ENCODE results near the gene NSL1. TPM values are rescaled to one million over a fixed set of nuclear protein-coding genes. Genes with fewer than 3 reads are reported as not detected.
"Not testable (repeated sequence)": the region's sequence is repeated elsewhere in the genome, so short reads cannot be mapped to it uniquely, and the experiment has no call there.

NSL1 gene, protein sequence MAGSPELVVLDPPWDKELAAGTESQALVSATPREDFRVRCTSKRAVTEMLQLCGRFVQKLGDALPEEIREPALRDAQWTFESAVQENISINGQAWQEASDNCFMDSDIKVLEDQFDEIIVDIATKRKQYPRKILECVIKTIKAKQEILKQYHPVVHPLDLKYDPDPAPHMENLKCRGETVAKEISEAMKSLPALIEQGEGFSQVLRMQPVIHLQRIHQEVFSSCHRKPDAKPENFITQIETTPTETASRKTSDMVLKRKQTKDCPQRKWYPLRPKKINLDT
- total RNA-seq, result 48.8 TPM
- polyA plus RNA-seq, result 23.8 TPM
- long read RNA-seq, donor 1, partial matches to known transcripts, result 0 of 6 reads
- long read RNA-seq, donor 1, other reads (novel, unspliced or antisense), result 0 of 6 reads
- long read RNA-seq, donor 2, transcript NSL1-202 (6 exons, 2,317 nt), result major isoform, 26 of 55 reads
- long read RNA-seq, donor 2, transcript NSL1-206 (7 exons, 790 nt), result minor isoform, 5 of 55 reads
- long read RNA-seq, donor 2, partial matches to known transcripts, result 7 of 55 reads
- long read RNA-seq, donor 2, other reads (novel, unspliced or antisense), result 16 of 55 reads
- long read RNA-seq, donor 3, transcript NSL1-206 (7 exons, 790 nt), result minor isoform, 5 of 42 reads
- long read RNA-seq, donor 3, transcript NSL1-202 (6 exons, 2,317 nt), result major isoform, 32 of 42 reads
- long read RNA-seq, donor 3, partial matches to known transcripts, result 0 of 42 reads
- long read RNA-seq, donor 3, other reads (novel, unspliced or antisense), result 0 of 42 reads
- long read RNA-seq, donor 4, transcript NSL1-202 (6 exons, 2,317 nt), result major isoform, 10 of 11 reads
- long read RNA-seq, donor 4, partial matches to known transcripts, result 0 of 11 reads
- long read RNA-seq, donor 4, other reads (novel, unspliced or antisense), result 0 of 11 reads
- long read RNA-seq, donor 5, transcript NSL1-202 (6 exons, 2,317 nt), result major isoform, 52 of 63 reads
- long read RNA-seq, donor 5, transcript NSL1-206 (7 exons, 790 nt), result minor isoform, 7 of 63 reads
- long read RNA-seq, donor 5, partial matches to known transcripts, result 0 of 63 reads
- long read RNA-seq, donor 5, other reads (novel, unspliced or antisense), result 0 of 63 reads
- long read RNA-seq, donor 6, transcript NSL1-202 (6 exons, 2,317 nt), result major isoform, 11 of 14 reads
- long read RNA-seq, donor 6, partial matches to known transcripts, result 0 of 14 reads
- long read RNA-seq, donor 6, other reads (novel, unspliced or antisense), result 0 of 14 reads
- long read RNA-seq, donor 7, transcript NSL1-202 (6 exons, 2,317 nt), result major isoform, 19 of 20 reads
- long read RNA-seq, donor 7, partial matches to known transcripts, result 0 of 20 reads
- long read RNA-seq, donor 7, other reads (novel, unspliced or antisense), result 0 of 20 reads
- long read RNA-seq, donor 8, transcript NSL1-202 (6 exons, 2,317 nt), result major isoform, 5 of 5 reads
- long read RNA-seq, donor 8, partial matches to known transcripts, result 0 of 5 reads
- long read RNA-seq, donor 8, other reads (novel, unspliced or antisense), result 0 of 5 reads
- long read RNA-seq, donor 9, transcript NSL1-202 (6 exons, 2,317 nt), result major isoform, 19 of 23 reads
- long read RNA-seq, donor 9, partial matches to known transcripts, result 0 of 23 reads
- long read RNA-seq, donor 9, other reads (novel, unspliced or antisense), result 0 of 23 reads
- long read RNA-seq, donor 10, transcript NSL1-202 (6 exons, 2,317 nt), result major isoform, 14 of 19 reads
- long read RNA-seq, donor 10, partial matches to known transcripts, result 0 of 19 reads
- long read RNA-seq, donor 10, other reads (novel, unspliced or antisense), result 0 of 19 reads

DNA sequence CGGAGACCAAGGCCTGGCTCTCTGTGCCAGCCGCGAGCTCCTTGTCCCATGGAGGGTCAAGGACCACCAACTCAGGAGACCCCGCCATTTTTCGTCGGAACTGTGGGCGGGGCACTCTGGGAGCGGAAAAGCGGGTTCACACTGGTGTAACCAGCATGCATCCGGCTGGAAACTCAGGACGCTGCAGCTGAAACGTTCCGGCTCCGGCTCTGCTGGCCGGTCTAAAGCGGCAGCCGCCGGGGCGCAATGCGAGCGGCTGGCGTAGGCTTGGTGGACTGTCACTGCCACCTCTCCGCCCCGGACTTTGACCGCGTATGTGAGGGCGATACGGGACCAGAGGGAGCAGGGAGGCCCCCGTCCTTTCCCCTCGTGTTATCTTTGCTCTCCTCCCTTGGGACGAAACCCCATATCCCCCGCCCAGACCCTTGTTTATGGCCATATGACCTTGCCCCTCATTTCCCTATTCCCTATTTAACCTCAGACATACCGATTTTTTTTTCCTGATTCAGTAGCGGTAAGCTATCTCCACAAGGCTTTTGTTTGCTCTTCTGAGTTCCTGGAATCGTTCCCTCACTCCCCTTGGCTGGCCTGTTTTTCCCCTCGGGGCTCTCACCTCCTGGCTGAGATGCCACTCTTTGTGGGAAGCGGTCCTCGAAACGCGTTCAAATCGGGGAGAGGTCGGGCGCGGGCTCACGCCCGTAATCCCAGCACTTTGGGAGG is at the start of gene NSL1, which contains the start of gene TATDN3:
NSL1 (minus strand) TSS at position 102 of the 720 bp plus-strand sequence; CDS start at position 88, 14 bp downstream.
TATDN3 (plus strand) TSS at position 219 of the 720 bp plus-strand sequence; CDS start at position 247, 28 bp downstream.
- H3K27me3 ChIP-seq (ENCODE audit: control insufficient read depth in 2 of 2, insufficient read depth in 1 of 2, low read length in 1 of 2), result no peaks in the 10 kb centered on the region
- no peaks in the 10 kb centered on the region for H3K9me3 ChIP-seq (ENCODE audit: control insufficient read depth in 2 of 2, insufficient read depth in 1 of 2, low read length in 1 of 2)
- WGBS, result under 1% methylated on average over 46 of the region's 46 CpGs
- H3K36me3 ChIP-seq (ENCODE audit: control insufficient read depth in 2 of 2, insufficient read depth in 2 of 2, low read length in 1 of 2), result peaks cover 3 to 7% of the 10 kb centered on the region in 2 donors
- peak within 1 kb of the TSS; percentile 76 to 80 for H3K4me3 ChIP-seq (ENCODE audit: low read length in 2 of 2)
- DNase-seq (ENCODE audit: low read depth in 6 of 9, low spot score in 9 of 9), result peak; percentile 88 to 99 (median 94)
- H3K27ac ChIP-seq (ENCODE audit: low read depth in 1 of 2, low read length in 1 of 2), result peak within 1 kb of the TSS; percentile 81 to 85
- H3K4me1 ChIP-seq (ENCODE audit: control insufficient read depth in 2 of 2, insufficient read depth in 2 of 2, low read length in 2 of 2), result peaks cover 2 to 16% of the 10 kb centered on the region in 2 donors

DNA sequence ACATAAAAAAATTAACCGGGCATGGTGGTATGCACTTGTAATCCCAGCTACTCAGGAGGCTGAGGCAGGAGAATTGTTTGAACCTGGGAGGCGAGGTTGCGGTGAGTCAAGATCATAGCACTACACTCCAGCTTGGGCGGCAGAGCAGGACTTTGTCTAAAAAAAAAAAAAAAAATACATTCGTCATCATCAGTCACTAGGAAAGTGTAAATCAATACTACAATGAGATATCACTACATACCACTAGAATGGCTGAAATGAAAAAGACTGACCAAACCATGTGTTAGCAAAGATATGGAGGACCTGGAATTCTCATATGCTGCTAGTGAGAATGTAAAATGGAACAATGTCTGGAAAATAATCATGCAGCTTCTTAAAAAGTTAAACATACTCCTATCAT is 46.6 kb upstream of the NSL1 start:
- Histone ChIP-seq H3K9me3 (ENCODE audit: control insufficient read depth in 2 of 2, insufficient read depth in 1 of 2, low read length in 1 of 2) (no peaks in the 10 kb centered on the region), H3K4me3 (ENCODE audit: low read length in 2 of 2) (no peak overlapping the region), H3K27ac (ENCODE audit: low read depth in 1 of 2, low read length in 1 of 2) (no peak overlapping the region), H3K27me3 (ENCODE audit: control insufficient read depth in 2 of 2, insufficient read depth in 1 of 2, low read length in 1 of 2) (no peaks in the 10 kb centered on the region), H3K4me1 (ENCODE audit: control insufficient read depth in 2 of 2, insufficient read depth in 2 of 2, low read length in 2 of 2) (no peaks in the 10 kb centered on the region), H3K36me3 (ENCODE audit: control insufficient read depth in 2 of 2, insufficient read depth in 2 of 2, low read length in 1 of 2) (no peaks in the 10 kb centered on the region)
- DNase-seq (ENCODE audit: low read depth in 6 of 9, low spot score in 9 of 9), result no peak
- WGBS, result 98% methylated on average over 5 of the region's 5 CpGs

DNA sequence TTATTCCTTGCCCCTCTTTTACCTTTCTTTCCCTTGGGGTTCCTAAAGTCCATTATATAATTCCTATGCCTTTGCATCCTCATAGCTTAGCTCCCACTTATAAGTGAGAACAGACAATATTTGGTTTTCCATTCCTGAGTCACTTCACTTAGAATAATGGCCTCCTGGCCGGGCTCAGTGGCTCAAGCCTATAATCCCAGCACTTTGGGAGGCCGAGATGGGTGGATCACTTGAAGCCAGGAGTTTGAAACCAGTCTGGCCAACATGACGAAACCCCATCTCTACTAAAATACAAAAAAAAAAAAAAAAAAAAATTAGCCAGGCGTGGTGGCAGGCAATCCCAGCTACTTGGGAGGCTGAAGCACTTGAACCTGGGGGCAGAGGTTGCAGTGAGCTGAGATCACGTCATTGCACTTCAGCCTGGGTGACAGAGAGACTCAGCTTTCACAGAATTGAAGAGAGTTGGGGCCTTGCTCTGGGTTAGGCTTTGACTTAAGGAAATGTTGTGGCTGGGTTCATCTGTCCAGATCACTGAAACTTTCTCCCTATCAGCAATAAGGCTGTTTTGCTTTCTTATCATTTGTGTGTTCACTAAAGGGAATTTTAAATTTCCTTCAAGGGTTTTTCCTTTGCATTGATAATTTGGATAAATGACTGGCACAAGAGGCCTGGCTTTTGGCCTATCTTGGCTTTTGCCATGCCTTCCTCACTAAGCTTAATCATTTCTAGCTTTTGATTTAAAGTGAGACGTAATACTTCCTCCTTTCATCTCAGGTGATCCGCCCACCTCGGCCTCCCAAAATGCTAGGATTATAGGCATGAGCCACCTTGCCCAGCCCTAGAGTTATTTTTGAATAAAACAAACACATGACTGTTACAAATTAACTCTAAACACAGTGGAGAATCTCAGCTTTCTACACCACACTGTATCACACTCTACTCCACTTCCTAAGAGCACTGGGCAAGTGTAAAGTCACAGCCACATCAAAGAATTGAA is 41.9 kb upstream of the NSL1 start:
- WGBS, result 87% methylated on average over 8 of the region's 8 CpGs

DNA sequence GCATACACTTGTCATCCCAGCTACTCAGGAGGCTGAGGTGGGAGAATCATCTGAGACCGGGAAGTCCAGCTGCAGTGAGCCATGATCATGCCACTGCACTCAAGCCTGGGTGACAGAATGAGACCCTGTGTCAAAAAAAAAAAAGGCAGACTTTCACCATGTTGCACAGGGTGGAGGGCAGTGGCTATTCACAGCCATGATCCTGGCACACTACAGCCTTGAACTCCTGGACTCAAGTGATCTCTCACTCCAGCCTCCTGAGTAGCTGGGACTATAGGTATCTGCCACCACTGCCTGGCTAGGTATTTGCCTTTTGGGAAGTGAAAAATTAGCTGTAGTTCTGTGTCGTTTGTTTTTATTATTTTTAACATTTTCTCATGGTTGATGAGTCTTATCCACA is 36.8 kb upstream of the NSL1 start:
- no peak for DNase-seq (ENCODE audit: low read depth in 6 of 9, low spot score in 9 of 9)
- no peaks in the 10 kb centered on the region for H3K27me3 ChIP-seq (ENCODE audit: control insufficient read depth in 2 of 2, insufficient read depth in 1 of 2, low read length in 1 of 2)
- H3K36me3 ChIP-seq (ENCODE audit: control insufficient read depth in 2 of 2, insufficient read depth in 2 of 2, low read length in 1 of 2), result no peaks in the 10 kb centered on the region
- WGBS, result 94% methylated on average over 2 of the region's 2 CpGs
- H3K9me3 ChIP-seq (ENCODE audit: control insufficient read depth in 2 of 2, insufficient read depth in 1 of 2, low read length in 1 of 2), result peaks cover 0 to 23% of the 10 kb centered on the region in 2 donors
- H3K4me1 ChIP-seq (ENCODE audit: control insufficient read depth in 2 of 2, insufficient read depth in 2 of 2, low read length in 2 of 2), result no peaks in the 10 kb centered on the region
- no peak overlapping the region for H3K27ac ChIP-seq (ENCODE audit: low read depth in 1 of 2, low read length in 1 of 2)
- no peak overlapping the region for H3K4me3 ChIP-seq (ENCODE audit: low read length in 2 of 2)

More for the DNA sequence above, 41.9 kb upstream of the NSL1 start:
- H3K27me3 ChIP-seq (ENCODE audit: control insufficient read depth in 2 of 2, insufficient read depth in 1 of 2, low read length in 1 of 2); H3K36me3 ChIP-seq (ENCODE audit: control insufficient read depth in 2 of 2, insufficient read depth in 2 of 2, low read length in 1 of 2); H3K4me3 ChIP-seq (ENCODE audit: low read length in 2 of 2); H3K27ac ChIP-seq (ENCODE audit: low read depth in 1 of 2, low read length in 1 of 2); DNase-seq (ENCODE audit: low read depth in 6 of 9, low spot score in 9 of 9); H3K4me1 ChIP-seq (ENCODE audit: control insufficient read depth in 2 of 2, insufficient read depth in 2 of 2, low read length in 2 of 2); H3K9me3 ChIP-seq (ENCODE audit: control insufficient read depth in 2 of 2, insufficient read depth in 1 of 2, low read length in 1 of 2): not testable (repeated sequence)

DNA sequence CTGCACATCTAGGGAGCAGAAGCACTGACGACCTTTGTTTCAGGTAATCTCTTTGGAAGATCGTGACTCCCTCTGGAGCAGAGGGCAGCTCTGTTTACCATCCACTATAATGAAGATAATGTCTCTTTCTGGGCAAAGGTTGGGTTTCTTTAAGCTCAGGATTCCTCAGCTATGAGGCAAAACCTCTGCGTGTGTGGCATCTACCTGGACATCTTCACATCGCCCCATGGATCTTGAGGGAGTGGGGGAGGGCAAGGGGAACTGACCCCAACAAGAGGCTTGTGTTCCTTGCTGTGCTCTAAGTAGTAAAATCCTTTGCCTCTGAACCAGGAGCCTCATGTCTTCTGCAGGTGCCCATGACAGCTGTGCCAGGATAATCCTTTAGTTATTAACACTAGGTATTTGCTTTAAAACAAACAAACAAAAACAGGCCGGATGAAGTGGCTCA is 36.3 kb upstream of the NSL1 start:
- peaks cover 0 to 23% of the 10 kb centered on the region in 2 donors for H3K9me3 ChIP-seq (ENCODE audit: control insufficient read depth in 2 of 2, insufficient read depth in 1 of 2, low read length in 1 of 2)
- H3K27me3 ChIP-seq (ENCODE audit: control insufficient read depth in 2 of 2, insufficient read depth in 1 of 2, low read length in 1 of 2), result no peaks in the 10 kb centered on the region
- H3K4me1 ChIP-seq (ENCODE audit: control insufficient read depth in 2 of 2, insufficient read depth in 2 of 2, low read length in 2 of 2), result no peaks in the 10 kb centered on the region
- no peak for DNase-seq (ENCODE audit: low read depth in 6 of 9, low spot score in 9 of 9)
- H3K27ac ChIP-seq (ENCODE audit: low read depth in 1 of 2, low read length in 1 of 2), result no peak overlapping the region
- WGBS, result 96% methylated on average over 5 of the region's 5 CpGs
- H3K4me3 ChIP-seq (ENCODE audit: low read length in 2 of 2), result no peak overlapping the region
- H3K36me3 ChIP-seq (ENCODE audit: control insufficient read depth in 2 of 2, insufficient read depth in 2 of 2, low read length in 1 of 2), result no peaks in the 10 kb centered on the region

DNA sequence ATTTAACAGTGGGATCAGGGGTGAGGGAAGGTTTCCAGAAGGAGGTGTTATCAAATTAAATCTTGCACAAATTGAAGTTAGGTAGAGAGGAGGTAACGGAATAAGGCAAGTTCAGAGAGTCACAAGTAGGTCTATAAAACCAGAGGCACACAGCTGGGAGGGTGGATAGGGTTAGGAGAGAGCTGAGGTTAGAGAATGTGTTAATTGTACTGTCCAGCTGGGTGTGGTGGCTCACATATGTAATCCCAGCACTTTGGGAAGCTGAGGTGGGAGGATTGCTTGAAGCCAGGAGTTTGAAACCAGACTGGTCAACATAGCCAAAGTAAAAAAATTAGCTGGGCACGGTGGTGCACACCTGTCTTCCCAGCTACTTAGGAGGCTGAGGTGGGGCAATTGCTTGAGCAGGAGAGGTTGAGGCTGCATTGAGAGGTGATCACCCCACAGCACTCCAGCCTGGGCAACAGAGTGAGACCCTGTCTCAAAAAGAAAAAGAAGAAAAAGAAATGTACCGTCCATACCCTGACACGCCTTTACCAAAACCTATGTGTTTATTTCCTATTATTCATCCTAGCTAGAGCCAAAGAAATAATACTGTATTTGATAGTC is 35.7 kb upstream of the NSL1 start:
- Histone ChIP-seq H3K4me1 (ENCODE audit: control insufficient read depth in 2 of 2, insufficient read depth in 2 of 2, low read length in 2 of 2) (no peaks in the 10 kb centered on the region), H3K4me3 (ENCODE audit: low read length in 2 of 2) (no peak overlapping the region), H3K27ac (ENCODE audit: low read depth in 1 of 2, low read length in 1 of 2) (no peak overlapping the region), H3K9me3 (ENCODE audit: control insufficient read depth in 2 of 2, insufficient read depth in 1 of 2, low read length in 1 of 2) (peaks cover 0 to 23% of the 10 kb centered on the region in 2 donors), H3K36me3 (ENCODE audit: control insufficient read depth in 2 of 2, insufficient read depth in 2 of 2, low read length in 1 of 2) (no peaks in the 10 kb centered on the region), H3K27me3 (ENCODE audit: control insufficient read depth in 2 of 2, insufficient read depth in 1 of 2, low read length in 1 of 2) (no peaks in the 10 kb centered on the region)
- WGBS, result 97% methylated on average over 4 of the region's 4 CpGs
- no peak for DNase-seq (ENCODE audit: low read depth in 6 of 9, low spot score in 9 of 9)

All from thymus (tissue), 14 donors.